HCT116 (cell line): ENCODE results near the gene POLE. TPM values are rescaled to one million over a fixed set of nuclear protein-coding genes. Genes with fewer than 3 reads are reported as not detected.

Experiments used
- ATAC-seq: fragments of 200-7000 bp; cut with Tn5 transposase; 2 replicates; pipeline ENCODE4 v1.9.1; 2020; ENCODE audit warnings: mild to moderate bottlenecking, moderate library complexity
- BruUV-seq: library from RNA; stranded (reverse); fragments of 400-500 nt; replicated peaks from 2 replicates; lab custom pipeline; 2021; lab: Mats Ljungman, UMichigan
- CTCF ChIA-PET: fragments of 300-600 bp; sonication (Branson Sonifier 250); formaldehyde crosslinking; loops from one replicate; lab custom pipeline; 2021; ENCODE audit warnings: antibody characterized with exemption; lab: Charles Lee
- POLR2A ChIA-PET: fragments of 300-600, 350-600 bp; sonication (Branson Sonifier 250); formaldehyde crosslinking; loops from one replicate; lab custom pipeline; 2021; ENCODE audit warnings: antibody characterized with exemption; lab: Charles Lee
- RAD21 ChIA-PET, 2 experiments: fragments of 300-600 bp; sonication (Branson Sonifier 250); formaldehyde crosslinking; loops; one replicate each; lab custom pipeline; 2023; ENCODE audit warnings: low total read pairs in 2 of 2; ENCODE audit not compliant: uncharacterized antibody in 2 of 2, unreplicated experiment in 2 of 2, low non-redundant PET in 1 of 2; lab: Charles Lee
- DNase-seq: peaks from one replicate; pipeline ENCODE4 v3.0.0-alpha.2; 2010; ENCODE audit warnings: low read depth, low spot score
- H2AFZ ChIP-seq: fragments of 200-600 bp; shearing (Covaris generic), sonication (generic); 2 replicates; pipeline ENCODE4 v1.6.1; 2017; ENCODE audit warnings: low read depth, mixed run types, mixed read lengths, antibody characterized with exemption, low read length; ENCODE audit not compliant: poor library complexity, severe bottlenecking
- H3K27ac ChIP-seq: 2 replicates; pipeline ENCODE4 v1.5.1; 2012; ENCODE audit warnings: low read depth, low read length
- H3K27me3 ChIP-seq: fragments of 200-600 bp; sonication (generic); 2 replicates; pipeline ENCODE4 v1.6.1; 2016; ENCODE audit warnings: mixed run types, low read length, mixed read lengths; ENCODE audit not compliant: insufficient read depth
- H3K36me3 ChIP-seq, 2 experiments: fragments of 200-500 bp in 1 of 2; fragments of 200-600 bp in 1 of 2; sonication (Bioruptor generic) in 1 of 2; sonication (generic) in 1 of 2; 2 replicates each; pipeline versions ENCODE4 v1.5.1 to v1.6.1; 2014 to 2016; ENCODE audit warnings: low read length in 2 of 2, inconsistent platforms in 1 of 2, mixed read lengths in 1 of 2, mixed run types in 1 of 2; ENCODE audit not compliant: insufficient read depth in 2 of 2, control insufficient read depth in 1 of 2
- H3K4me1 ChIP-seq, 2 experiments: fragments of 200-600 bp in 1 of 2; sonication (generic) in 1 of 2; 2 replicates each; pipeline versions ENCODE4 v1.5.1 to v1.6.1; 2012 to 2017; ENCODE audit warnings: low read length in 2 of 2, inconsistent platforms in 1 of 2, mild to moderate bottlenecking in 1 of 2, mixed read lengths in 1 of 2, mixed run types in 1 of 2, moderate library complexity in 1 of 2; ENCODE audit not compliant: insufficient read depth in 2 of 2, control insufficient read depth in 1 of 2
- H3K4me2 ChIP-seq: fragments of 200-600 bp; sonication (generic); 2 replicates; pipeline ENCODE4 v1.6.1; 2017; ENCODE audit warnings: mixed run types, low read length, mixed read lengths
- H3K4me3 ChIP-seq, 2 experiments: fragments of 200-600 bp in 1 of 2; sonication (generic) in 1 of 2; replicated peaks in 1 of 2; 2 replicates each; pipeline ENCODE4 v1.5.1; 2011 to 2016; ENCODE audit warnings: low read length in 2 of 2, control low read depth in 1 of 2, low read depth in 1 of 2, mild to moderate bottlenecking in 1 of 2, mixed read lengths in 1 of 2, mixed run types in 1 of 2
- H3K79me2 ChIP-seq: fragments of 200-600 bp; sonication (generic); 2 replicates; pipeline ENCODE4 v1.6.1; 2017; ENCODE audit warnings: mild to moderate bottlenecking, mixed run types, low read length, moderate library complexity, mixed read lengths; ENCODE audit not compliant: insufficient read depth
- H3K9ac ChIP-seq: fragments of 200-600 bp; sonication (generic); 2 replicates; pipeline ENCODE4 v1.6.1; 2016; ENCODE audit warnings: low read length, mixed read lengths
- H3K9me2 ChIP-seq: fragments of 200-600 bp; sonication (generic), shearing (Covaris generic); 2 replicates; pipeline ENCODE4 v1.6.1; 2017; ENCODE audit warnings: mixed run types, mild to moderate bottlenecking, moderate library complexity; ENCODE audit not compliant: insufficient read depth
- H3K9me3 ChIP-seq, 2 experiments: fragments of 200-500 bp in 1 of 2; fragments of 200-600 bp in 1 of 2; sonication (Bioruptor generic) in 1 of 2; sonication (generic) in 1 of 2; 2 replicates each; pipeline ENCODE4 v1.6.1; 2014 to 2017; ENCODE audit warnings: low read length in 2 of 2, mixed read lengths in 2 of 2, inconsistent platforms in 1 of 2, low read depth in 1 of 2, mild to moderate bottlenecking in 1 of 2, mixed run types in 1 of 2, moderate library complexity in 1 of 2; ENCODE audit not compliant: control insufficient read depth in 1 of 2, insufficient read depth in 1 of 2
- H4K20me1 ChIP-seq: fragments of 200-600 bp; sonication (generic), shearing (Covaris generic); 2 replicates; pipeline ENCODE4 v1.6.1; 2017; ENCODE audit warnings: mixed run types, mild to moderate bottlenecking, moderate library complexity; ENCODE audit not compliant: insufficient read depth
- ATF3 ChIP-seq: IDR thresholded peaks from 2 replicates; pipeline ENCODE4 v1.6.1; 2012
- CBX3 ChIP-seq: IDR thresholded peaks from 2 replicates; pipeline ENCODE4 v1.6.1; 2012; ENCODE audit warnings: low read depth
- CEBPB ChIP-seq: IDR thresholded peaks from 2 replicates; pipeline ENCODE4 v1.6.1; 2012; ENCODE audit warnings: low read depth
- CTCF ChIP-seq, 3 experiments: fragments of 200-600 bp in 1 of 3; sonication (generic) in 1 of 3; IDR thresholded peaks in 2 of 3; conservative IDR thresholded peaks in 1 of 3; 2 replicates each; pipeline ENCODE4 v1.5.1; 2012 to 2017; ENCODE audit warnings: low read depth in 2 of 3, low read length in 2 of 3, antibody characterized with exemption in 1 of 3, borderline replicate concordance in 1 of 3, control low read depth in 1 of 3, mild to moderate bottlenecking in 1 of 3, mixed read lengths in 1 of 3, mixed run types in 1 of 3, moderate library complexity in 1 of 3; ENCODE audit not compliant: insufficient read depth in 1 of 3
- EGR1 ChIP-seq: IDR thresholded peaks from 2 replicates; pipeline ENCODE4 v1.6.1; 2012; ENCODE audit warnings: low read depth
- ELF1 ChIP-seq: IDR thresholded peaks from 2 replicates; pipeline ENCODE4 v1.6.1; 2012; ENCODE audit warnings: low read depth, borderline replicate concordance
- EZH2 ChIP-seq: fragments of 200-600 bp; sonication (generic); IDR thresholded peaks from 2 replicates; pipeline ENCODE4 v1.6.1; 2017; ENCODE audit warnings: antibody characterized with exemption, mixed run types
- EZH2phosphoT487 ChIP-seq: fragments of 200-600 bp; IDR thresholded peaks from 2 replicates; pipeline ENCODE4 v1.6.1; 2018; ENCODE audit warnings: antibody characterized with exemption, borderline replicate concordance
- JUND ChIP-seq: IDR thresholded peaks from 2 replicates; pipeline ENCODE4 v1.6.1; 2012
- MAX ChIP-seq: IDR thresholded peaks from 2 replicates; pipeline ENCODE4 v1.6.1; 2012
- POLR2AphosphoS5 ChIP-seq: IDR thresholded peaks from 2 replicates; pipeline ENCODE4 v1.6.1; 2011; ENCODE audit warnings: mild to moderate bottlenecking, low read depth, low read length, moderate library complexity
- SIN3A ChIP-seq: IDR thresholded peaks from 2 replicates; pipeline ENCODE4 v1.6.1; 2012; ENCODE audit warnings: low read depth
- SRF ChIP-seq: IDR thresholded peaks from 2 replicates; pipeline ENCODE4 v1.6.1; 2012; ENCODE audit warnings: low read depth
- TCF7L2 ChIP-seq: IDR thresholded peaks from 2 replicates; pipeline ENCODE4 v1.7.0; 2011; ENCODE audit warnings: borderline replicate concordance, inconsistent platforms; ENCODE audit not compliant: insufficient read depth, insufficient read length; ENCODE audit errors: extremely low read depth
- YY1 ChIP-seq: IDR thresholded peaks from 2 replicates; pipeline ENCODE4 v1.6.1; 2011; ENCODE audit warnings: low read length, low read depth, moderate library complexity, mild to moderate bottlenecking; ENCODE audit not compliant: insufficient replicate concordance; ENCODE audit errors: extremely low read depth
- ZNF274 ChIP-seq: fragments of 200-500 bp; sonication (Bioruptor generic); IDR thresholded peaks from 2 replicates; pipeline ENCODE4 v1.6.1; 2014; ENCODE audit warnings: mild to moderate bottlenecking, low read depth, low read length, inconsistent platforms
- intact Hi-C: fragments of 100-400 bp; cut with micrococcal nuclease; formaldehyde crosslinking; loops from 2 replicates; pipeline ENCODE4 v1.10.0; 2022
- total RNA-seq: library from RNA; stranded (reverse); gene quantifications from one replicate; pipeline ENCODE4 v1.2.1, GENCODE V29; 2021; ENCODE audit not compliant: unreplicated experiment
- TF ChIP-seq, protein P1 (sequence below): IDR thresholded peaks from 2 replicates; pipeline ENCODE4 v1.6.1; 2012; ENCODE audit warnings: low read depth

The POLE gene
- total RNA-seq, 1 experiment from 2014 or later: 128 TPM

- CTCF ChIA-PET: no interaction called here
- Histone ChIP-seq H2AFZ (no peak overlapping the region), H3K9ac (no peak overlapping the region)
- intact Hi-C loops: no loop called here
- BruUV-seq: no TSS peak
- TF ChIP-seq EZH2: no peak
- no peak for TF ChIP-seq CBX3
- TF ChIP-seq MAX: no peak
- no peak for TF ChIP-seq ELF1
- TF ChIP-seq EGR1: no peak
- no peak for TF ChIP-seq SRF
- TF ChIP-seq SIN3A: no peak
- no peak for TF ChIP-seq ZNF274
- no peak for TF ChIP-seq CEBPB
- TF ChIP-seq EZH2phosphoT487: no peak
- no peak for TF ChIP-seq TCF7L2
- no peak for TF ChIP-seq ATF3
- no peak for TF ChIP-seq JUND
- no peak for TF ChIP-seq YY1
- TF ChIP-seq POLR2AphosphoS5: no peak
- TF ChIP-seq, protein P1, sequence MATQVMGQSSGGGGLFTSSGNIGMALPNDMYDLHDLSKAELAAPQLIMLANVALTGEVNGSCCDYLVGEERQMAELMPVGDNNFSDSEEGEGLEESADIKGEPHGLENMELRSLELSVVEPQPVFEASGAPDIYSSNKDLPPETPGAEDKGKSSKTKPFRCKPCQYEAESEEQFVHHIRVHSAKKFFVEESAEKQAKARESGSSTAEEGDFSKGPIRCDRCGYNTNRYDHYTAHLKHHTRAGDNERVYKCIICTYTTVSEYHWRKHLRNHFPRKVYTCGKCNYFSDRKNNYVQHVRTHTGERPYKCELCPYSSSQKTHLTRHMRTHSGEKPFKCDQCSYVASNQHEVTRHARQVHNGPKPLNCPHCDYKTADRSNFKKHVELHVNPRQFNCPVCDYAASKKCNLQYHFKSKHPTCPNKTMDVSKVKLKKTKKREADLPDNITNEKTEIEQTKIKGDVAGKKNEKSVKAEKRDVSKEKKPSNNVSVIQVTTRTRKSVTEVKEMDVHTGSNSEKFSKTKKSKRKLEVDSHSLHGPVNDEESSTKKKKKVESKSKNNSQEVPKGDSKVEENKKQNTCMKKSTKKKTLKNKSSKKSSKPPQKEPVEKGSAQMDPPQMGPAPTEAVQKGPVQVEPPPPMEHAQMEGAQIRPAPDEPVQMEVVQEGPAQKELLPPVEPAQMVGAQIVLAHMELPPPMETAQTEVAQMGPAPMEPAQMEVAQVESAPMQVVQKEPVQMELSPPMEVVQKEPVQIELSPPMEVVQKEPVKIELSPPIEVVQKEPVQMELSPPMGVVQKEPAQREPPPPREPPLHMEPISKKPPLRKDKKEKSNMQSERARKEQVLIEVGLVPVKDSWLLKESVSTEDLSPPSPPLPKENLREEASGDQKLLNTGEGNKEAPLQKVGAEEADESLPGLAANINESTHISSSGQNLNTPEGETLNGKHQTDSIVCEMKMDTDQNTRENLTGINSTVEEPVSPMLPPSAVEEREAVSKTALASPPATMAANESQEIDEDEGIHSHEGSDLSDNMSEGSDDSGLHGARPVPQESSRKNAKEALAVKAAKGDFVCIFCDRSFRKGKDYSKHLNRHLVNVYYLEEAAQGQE: no peak
- TF ChIP-seq CTCF (IDR thresholded peaks at IDR 0.05 in 2 of 3, conservative IDR thresholded peaks at IDR 0.05 in 1 of 3; ENCODE audit: borderline replicate concordance in 1 of 3, insufficient read depth in 1 of 3, low read depth in 2 of 3, low read length in 2 of 3): no peak
- TF ChIP-seq, all 23 proteins: peak for 0
- ChIA-PET RAD21 (no interaction called here), POLR2A (no interaction called here)
- Histone ChIP-seq H4K20me1 (peaks cover 3% of the 10 kb centered on the region; the same call in 1 of the 2 replicates), H3K9me3 (no peaks in the 10 kb centered on the region), H3K27ac (no peak overlapping the region), H3K9me2 (no peaks in the 10 kb centered on the region), H3K4me1 (peaks cover 3 to 8% of the 10 kb centered on the region in 2 experiments), H3K4me2 (no peak overlapping the region), H3K79me2 (peaks cover 59% of the 10 kb centered on the region), H3K4me3 (no peak overlapping the region), H3K27me3 (no peaks in the 10 kb centered on the region), H3K36me3 (peaks cover 21 to 22% of the 10 kb centered on the region in 2 experiments; a peak in 3 of 4 replicates)
- no peak for ATAC-seq
- DNase-seq: no peak
Measured at GRCh38 chr12:132716356-132716755, 29.2 kb upstream of the POLE start.
